ENCODE data around the gene CCND3.

The CCND3 gene

DNA sequence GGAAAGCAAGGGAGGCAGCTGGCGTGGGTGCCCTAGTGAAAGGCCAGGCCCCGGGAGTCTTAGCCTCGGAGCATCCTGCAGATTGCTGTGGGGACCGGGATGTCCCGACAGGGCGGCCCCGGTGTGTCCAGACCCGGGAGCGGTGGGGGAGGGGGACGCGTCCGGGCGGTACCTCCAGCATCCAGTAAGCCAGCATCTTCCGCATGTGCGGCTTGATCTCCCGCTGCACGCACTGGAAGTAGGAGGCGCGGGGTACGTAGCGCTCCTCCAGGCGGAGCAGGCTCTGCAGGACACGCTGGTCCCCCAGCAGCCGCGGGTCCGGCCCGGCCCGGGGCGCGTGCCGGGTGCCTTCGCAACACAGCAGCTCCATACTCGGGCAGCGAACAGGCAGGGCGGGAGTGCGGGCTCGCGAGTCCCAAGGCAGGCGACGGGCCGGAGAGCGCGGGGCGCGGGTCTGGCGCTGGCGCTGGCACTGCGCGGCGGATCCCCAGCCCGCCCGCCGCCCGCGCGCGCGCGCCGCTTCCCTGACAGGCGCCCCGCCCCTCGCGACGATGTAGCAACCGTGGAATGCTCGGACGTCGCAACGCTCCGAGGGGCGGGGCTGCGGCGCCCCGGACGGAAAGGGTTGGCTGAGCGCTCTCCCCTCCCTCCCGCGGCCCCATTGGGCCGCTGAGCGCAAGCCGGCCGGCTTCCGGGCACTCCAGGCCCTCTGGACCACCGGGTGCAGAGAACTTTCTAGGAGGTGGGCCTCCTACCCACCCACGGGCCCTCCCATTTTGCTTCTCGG is at the start of gene CCND3:
Gene CCND3 (minus strand): TSS at position 529 of the 787 bp plus-strand sequence. CDS start 159 bp downstream, at position 370.
- DNase-seq (ENCODE audit: low read depth in 2 of 2) = peak; percentile 64 to 70

DNA sequence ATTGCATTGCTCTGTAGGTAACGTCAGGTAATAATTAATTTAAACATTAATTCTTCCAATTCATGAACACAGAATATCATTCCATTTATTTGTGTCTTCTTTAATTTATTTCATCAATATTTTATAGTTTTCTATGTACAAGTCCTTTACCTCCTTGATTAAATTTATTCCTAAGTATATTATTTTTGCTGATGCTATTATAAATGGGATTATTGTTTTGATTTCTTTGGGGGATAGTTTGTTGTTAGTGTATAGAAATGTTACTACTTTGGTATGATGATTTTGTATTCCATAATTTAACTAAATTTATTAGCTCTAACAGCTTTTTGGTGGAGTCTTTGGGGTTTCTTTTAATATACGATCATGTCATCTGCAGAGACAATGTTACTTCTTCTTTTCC is 44.7 kb upstream of the CCND3 start:
- DNase-seq (ENCODE audit: low read depth in 2 of 2) = no peak

DNA sequence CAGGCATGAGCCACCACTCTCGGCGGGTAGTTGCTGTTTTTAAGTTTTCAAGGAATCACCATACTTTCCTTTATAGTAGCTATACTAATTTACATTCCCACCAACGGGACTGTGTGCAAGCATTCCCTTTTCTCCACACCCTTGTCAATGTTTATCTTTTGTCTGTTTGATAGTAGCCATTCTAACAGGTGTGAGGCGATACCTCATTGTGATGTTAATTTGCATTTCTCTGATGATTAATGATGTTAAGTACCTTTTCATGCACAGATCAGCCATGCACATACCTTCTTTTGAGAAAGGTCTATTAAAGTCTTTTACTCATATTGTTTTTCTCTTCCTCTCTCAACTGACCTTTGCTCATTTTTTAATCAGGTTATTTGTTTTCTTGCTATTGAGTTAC is 43.0 kb upstream of the CCND3 start:
- no peak for DNase-seq (ENCODE audit: low read depth in 2 of 2)

DNA sequence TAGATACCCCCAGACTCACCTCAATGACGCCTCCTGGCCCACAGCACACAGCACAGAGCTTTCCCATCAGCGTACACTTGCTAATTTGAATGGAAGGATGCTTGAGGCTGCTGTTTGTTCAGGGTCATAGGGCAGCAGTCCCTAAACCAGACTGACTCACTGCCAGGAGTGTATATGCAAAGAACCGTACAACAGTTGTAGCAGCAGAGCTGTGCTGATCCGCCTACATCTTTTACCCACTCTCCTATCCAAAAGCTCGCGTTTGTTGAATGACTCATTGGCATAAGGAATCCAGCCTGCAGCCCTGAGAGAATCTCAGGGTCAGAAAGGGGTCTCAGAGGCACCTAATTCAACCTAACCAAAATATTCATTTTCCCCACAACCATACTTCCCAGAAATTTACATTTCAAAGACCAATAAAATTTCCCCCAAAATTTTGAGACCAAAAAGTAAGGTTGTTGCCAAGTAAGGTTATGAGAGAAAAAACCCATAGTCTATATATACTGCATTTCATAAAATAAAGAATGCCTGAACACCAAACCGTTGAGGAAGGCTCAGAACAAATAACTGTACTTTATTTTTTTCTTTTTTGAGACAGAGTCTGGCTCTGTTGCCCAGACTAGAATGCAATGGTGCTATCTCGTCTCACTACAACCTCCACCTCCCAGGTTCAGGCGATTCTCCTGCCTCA is 35.3 kb upstream of the CCND3 start:
- DNase-seq (ENCODE audit: low read depth in 2 of 2) = no peak

DNA sequence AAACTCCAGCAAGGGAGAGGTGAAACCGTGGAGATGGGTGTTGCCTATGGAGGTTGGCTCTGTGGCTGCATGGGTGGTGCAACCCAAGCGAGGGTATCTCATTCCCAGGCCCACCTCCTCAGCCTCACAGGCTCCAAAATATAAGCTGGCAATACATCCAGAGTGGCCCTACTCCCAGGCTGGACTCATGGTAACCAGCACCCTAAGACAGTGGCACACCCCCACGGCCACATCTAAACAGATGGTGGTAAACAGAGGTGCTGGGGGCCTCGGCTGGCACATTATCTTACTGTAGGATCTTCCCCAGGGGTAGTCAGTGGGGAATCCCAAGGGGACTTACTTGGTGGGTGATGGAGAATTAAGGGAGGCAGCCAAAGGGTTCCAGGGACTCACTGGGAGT is 33.7 kb upstream of the CCND3 start:
- no peak for DNase-seq (ENCODE audit: low read depth in 2 of 2)

DNA sequence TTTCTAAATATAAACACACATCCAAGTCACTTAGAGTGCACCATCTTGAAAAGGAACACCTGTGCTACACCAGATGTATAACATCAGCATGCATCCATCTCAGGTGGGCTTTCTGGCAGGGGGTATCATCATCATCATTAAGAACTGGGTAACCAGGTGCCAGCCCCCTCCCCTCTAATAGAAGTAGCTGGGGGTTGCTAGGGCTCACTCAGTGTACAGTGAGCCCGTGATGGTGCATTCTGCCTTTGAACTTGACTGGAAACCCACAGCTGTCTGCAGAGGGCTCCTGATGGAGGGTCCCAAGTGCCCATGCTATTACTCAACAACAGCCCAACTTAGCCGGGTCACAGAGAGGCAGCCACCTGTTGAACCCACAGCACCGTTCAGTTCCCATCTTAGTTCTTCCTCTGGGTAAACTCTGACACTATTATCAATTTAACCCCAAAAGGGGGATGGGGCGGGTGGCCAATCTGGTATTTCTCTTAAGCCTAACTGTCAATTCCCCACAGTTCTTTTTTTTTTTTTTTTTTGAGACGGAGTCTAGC is 32.7 kb upstream of the CCND3 start:
- no peak for DNase-seq (ENCODE audit: low read depth in 2 of 2)

DNA sequence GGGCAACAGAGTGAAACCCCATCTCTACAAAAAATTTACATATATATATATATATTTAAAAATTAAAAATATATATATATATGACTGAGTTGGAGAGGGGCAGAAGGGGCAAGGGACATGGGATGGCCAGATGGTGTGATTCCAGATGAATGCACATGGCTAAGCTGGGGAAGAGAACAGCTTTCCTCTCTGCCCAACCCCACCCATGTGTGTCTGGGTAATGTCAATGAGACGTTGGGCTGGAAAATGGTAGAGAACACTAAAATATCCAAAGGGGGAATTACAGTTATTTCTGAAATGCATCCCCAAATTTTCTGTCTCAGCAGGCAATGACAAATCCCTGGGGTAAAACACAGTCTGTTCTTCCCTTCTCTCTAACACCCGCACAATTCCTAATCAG is 31.2 kb upstream of the CCND3 start:
- DNase-seq (ENCODE audit: low read depth in 2 of 2) = no peak

DNA sequence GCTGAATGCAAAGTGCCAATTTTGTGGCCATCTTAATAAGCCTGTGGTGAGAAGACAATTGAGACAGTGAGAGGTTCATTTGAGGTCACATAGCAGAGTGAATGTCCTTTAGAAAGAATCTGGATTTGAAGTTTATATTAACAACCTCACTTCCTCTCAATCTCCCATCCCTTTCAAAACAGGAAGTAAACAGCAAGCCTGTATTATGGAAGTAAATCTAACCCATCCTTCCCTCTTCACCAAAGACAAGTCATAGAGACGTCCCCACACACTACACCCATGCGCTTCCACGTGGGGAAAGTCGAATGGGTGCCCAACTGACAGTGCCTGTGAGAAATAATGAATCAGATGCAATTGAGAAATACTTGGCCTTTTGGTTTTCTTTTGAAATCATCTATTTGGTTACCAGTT is 28.8 kb upstream of the CCND3 start:
- no peak for DNase-seq (ENCODE audit: low read depth in 2 of 2)

DNA sequence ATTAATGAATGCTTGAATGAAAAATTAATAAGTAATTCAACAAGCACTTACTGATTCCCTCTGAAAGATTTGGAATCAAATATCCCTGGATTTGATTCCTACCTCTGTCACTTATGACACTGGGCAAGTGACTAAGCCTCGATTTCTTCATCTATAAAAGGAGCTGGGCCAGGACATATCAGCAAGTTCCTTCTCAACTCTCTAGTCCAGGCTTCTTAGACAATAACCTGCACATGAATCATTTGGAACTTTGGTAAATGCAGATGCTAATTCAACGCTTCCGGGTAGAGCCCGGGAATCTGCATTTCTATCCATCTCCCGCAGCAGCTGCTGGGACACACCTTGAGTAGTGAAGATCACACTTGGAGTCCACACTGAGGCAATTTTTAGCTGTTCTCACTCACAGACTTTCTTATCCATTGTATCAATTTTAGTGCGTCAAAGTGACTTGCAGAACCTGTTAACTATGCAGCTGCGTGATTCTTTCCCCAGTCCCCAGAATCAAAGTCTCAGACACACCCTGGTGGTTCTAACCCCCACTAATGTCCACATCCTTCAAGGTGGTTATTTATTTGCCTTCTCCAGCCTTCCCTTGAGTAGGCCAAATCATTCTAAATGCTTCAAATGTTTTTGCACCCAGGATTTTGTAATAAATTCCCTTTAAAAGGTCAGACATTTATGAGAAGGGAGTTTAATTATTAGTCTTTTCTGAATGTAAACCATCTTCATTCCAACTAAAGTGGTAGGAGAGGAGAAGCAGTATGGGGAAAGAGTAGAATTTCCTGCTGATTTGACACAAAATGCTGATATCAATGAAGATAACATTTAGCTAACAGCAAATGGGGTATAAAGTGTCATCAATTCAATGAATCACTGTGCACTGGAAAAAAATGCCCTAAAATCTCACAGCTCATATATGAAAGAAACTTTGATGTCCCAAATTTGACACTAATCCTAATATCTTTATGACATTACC is 26.0 kb upstream of the CCND3 start:
- no peak for DNase-seq (ENCODE audit: low read depth in 2 of 2)

DNA sequence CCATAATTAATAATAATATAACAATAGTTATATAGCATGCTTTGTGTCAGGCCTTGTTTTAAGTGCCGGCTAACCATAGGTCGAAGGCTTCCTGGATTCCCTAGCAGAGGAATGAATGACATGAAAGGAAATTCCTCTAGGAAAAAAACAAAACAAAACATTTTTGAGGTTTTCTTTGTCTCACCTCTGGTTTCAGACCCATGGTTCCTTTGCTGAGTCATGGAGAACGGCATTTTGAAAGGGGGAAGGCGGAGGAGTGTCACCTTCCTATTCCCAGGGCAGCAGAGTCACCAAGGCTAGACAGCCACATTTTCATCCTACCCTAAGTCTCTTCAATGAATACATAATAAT is 25.3 kb upstream of the CCND3 start:
- DNase-seq (ENCODE audit: low read depth in 2 of 2) = no peak

DNA sequence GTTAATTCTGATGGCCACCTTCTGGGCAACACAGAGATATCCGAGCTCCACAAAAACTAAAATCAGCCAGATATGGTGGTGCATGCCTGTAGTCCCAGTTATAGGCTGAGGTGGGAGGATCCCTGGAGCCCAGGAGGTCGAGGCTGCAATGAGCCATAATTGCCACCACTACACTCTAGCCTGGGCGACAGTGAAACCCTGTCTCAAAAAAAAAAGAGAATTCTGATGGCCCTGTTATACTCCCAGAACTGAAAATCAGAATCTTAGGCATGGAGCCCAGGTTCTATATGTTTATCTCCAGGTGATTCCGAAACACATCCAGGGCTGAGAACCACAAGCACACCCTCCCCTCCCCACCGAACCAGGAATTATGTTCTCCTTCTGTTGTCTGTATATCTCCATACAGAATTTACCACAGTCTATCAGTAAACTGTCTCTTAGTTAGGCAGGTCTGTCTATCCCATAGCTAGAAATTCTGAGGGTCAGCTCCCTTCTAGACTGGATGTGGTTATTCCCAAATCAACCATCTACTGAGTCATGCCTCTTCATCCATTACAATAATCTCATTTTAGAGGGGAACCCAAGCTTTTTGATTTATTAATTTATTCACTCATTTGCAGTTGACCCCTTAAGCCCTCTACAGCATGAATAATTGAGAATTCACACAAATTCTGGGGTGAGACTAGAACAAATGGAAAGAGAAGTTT is 24.8 kb upstream of the CCND3 start:
- DNase-seq (ENCODE audit: low read depth in 2 of 2) = no peak

DNA sequence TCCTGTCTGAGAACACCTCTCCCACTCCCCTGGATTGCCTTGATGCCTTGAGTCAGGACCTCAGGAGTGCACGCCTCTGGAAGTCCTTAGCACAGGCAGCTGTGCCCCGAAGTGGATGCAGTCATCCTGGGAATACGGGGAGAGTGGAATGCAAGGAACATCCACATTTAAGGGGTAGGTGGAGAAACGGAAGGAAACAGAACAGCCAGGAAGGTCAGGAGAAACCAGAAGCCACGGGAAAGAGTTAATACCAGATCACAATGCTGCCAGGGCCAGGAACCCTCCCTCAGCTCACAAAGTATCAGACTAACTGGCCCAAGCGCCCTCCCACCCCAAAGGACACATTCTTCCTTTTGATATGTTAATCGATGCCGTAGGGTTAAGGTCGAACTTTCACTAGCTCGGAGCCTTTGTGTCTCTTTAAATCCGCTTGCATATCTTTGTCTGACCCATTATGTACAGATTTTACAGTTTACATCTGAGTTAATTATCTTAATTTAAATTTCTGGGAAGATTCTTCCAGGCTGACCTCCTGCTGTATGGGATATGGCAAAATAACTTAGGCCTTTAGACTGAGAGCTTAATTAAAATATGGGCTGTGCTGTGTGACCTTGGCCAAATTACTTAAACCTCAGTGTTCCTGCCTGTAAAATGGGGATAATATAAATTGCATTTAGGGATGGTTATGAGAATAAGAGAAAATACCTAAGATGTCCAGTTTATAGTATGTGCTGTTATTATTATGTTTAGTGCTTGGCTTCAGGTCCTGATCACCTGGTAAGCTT is 24.0 kb upstream of the CCND3 start:
- DNase-seq (ENCODE audit: low read depth in 2 of 2) = no peak

DNA sequence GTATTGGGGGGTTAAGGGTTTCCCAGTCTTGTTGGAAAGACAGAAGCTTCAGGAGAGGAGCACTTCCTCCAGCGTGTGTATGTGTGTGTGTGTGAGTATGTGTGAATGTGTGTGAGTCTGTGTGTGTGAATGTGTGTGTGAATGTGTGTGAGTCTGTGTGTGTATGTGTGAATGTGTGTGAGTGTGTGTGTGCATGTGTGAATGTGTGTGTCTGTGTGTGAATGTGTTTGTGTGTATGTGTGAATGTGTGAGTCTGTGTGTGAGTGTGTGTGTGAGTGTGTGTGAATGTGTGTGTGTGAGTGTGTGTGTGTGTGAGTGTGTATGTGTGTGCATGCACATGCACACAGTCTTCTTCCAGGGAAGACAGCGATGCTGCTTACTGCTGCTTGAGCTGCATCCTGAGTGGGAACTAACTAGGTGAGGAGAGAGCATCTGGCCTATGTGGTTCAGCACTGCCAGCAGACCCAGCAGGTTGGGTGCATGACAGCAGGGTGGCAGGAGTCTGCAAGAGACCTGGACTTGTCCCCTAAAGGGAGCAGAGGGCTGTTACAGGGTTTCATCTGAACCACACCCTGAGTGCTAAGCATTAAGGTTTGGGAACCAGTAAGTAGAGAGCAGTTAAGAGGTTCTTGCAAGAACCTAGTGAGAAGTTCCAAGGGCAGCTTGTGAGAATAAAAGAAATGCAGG is 22.7 kb upstream of the CCND3 start:
- no peak for DNase-seq (ENCODE audit: low read depth in 2 of 2)

DNA sequence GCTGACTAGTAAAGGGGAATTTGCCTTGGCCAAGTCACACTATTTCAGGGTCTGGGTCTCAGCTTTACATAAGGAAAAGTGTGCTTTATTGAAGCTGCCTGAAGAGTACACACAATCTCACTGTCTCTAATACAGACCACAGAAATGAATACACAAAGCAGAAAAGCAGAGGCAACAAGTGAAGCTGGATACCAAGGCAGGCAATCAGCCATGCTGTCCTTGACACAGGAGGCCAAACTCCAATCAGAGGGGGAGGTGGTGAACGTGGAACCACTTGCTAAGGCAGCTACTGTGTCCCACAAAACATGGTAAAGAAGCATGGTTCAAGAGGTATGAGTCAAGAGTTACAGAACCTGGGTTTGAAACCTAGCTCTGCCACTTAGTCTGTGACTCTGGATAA is 21.8 kb upstream of the CCND3 start:
- DNase-seq (ENCODE audit: low read depth in 2 of 2) = no peak

DNA sequence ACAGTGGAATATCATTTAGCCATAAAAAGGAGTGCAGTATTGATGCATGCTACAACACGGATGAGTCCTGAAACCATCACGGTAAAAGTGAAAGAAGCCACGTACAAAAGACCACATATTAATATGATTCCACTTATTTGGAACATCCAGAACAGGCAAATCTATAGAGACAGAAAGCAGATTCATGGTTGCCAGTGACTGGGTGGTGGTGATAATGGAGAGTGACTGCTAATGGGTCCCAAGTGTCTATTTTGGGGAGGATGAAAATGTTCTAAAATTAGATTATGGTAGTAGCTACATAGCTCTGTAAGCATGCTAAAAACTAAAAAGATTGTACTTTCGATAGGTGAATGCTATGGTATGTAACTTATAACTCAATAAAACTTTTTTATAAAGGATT is 18.4 kb upstream of the CCND3 start:
- no peak for DNase-seq (ENCODE audit: low read depth in 2 of 2)

DNA sequence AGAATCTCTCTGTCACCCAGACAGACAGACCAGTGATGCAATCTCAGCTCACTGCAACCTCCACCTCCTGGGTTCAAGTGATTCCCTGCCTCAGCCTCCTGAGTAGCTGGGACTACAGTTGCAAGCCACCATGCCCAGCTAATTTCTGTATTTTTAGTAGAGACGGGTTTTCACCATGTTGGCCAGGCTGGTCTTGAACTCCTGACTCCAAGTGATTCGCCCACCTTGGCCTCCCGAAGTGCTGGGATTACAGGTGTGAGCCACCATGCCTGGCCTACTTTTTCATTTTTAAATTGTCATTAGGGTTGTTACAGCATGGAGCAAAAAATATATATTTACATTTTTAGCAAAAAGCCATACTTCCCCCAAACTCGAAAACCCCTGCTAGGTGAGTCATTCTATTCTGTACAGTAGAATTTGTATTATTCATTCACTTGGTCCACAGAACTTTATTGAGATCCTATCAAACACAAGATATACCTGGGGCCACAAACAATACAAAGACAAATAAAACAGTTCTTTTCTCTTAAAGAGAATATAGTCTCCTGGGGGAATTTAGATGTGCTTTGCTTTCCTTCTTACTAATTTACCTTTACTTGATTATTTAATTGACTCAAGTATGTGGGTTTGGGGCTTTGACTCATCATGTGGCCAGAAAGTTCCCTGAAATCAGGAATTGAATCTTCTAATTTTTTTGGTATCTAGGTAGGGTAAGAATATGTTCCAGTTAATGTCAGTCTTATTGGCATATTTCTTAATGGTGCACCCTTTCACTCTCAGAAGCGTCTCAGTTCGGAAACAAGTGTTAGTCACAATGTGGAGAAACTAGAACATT is 16.6 kb upstream of the CCND3 start:
- no peak for DNase-seq (ENCODE audit: low read depth in 2 of 2)

DNA sequence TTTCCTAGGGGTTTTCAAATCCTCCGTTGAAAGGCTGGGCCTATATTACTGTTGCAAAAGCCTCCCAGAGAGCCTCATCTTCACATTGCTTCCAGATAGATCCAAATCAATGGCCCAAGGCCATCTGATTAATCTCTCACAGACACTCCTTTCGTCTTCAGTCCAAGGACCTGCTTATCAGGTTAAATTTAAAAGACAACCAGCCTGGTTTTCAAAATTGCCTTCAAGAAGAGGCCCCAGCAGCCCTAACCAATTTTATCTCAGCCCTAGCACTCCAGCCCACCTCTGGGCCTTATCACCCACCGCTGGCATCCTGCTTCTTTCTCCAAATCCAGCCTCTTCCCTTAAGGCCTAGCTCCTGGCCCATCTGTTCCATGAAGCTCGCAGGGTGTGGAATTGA is 15.5 kb upstream of the CCND3 start:
- DNase-seq (ENCODE audit: low read depth in 2 of 2) = no peak

DNA sequence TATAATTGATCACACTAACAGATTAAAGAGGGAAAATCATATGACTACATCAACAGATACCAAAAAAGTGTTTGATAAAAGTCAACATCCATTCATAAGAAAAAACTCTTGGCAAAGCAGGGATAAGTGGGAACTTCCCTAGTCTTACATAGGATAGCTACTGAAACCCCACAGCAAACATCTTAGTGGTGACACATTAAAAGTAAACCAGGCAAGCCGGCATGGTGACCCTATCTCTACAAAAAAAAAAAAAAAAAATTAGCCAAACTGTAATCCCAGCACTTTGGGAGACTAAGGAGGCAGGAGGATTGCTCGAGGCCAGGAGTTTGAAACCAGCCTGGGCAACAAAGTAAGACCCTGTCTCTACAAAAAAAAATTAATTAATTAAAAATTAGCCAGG is 13.8 kb upstream of the CCND3 start:
- no peak for DNase-seq (ENCODE audit: low read depth in 2 of 2)

DNA sequence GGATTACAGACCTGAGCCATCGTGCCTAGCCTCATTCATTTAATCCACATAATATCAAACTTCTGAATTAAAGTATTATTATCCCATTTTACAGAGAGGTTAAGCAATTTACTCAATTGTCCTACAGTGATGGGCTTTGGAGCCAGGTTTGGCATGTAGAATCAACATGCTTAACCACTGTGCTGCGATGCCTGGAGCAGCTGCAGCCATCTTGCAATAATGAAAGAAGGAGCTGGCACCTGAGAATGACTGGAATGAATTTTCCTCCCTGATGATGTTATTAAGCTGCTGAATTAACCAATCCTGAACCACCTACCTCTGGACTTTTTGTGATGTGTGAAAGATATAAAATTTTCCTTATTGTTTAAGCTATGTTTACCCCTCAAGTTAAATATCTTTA is 13.1 kb upstream of the CCND3 start:
- DNase-seq (ENCODE audit: low read depth in 2 of 2) = no peak
